ENCODE data around the gene LYZL4.

The LYZL4 gene

DNA sequence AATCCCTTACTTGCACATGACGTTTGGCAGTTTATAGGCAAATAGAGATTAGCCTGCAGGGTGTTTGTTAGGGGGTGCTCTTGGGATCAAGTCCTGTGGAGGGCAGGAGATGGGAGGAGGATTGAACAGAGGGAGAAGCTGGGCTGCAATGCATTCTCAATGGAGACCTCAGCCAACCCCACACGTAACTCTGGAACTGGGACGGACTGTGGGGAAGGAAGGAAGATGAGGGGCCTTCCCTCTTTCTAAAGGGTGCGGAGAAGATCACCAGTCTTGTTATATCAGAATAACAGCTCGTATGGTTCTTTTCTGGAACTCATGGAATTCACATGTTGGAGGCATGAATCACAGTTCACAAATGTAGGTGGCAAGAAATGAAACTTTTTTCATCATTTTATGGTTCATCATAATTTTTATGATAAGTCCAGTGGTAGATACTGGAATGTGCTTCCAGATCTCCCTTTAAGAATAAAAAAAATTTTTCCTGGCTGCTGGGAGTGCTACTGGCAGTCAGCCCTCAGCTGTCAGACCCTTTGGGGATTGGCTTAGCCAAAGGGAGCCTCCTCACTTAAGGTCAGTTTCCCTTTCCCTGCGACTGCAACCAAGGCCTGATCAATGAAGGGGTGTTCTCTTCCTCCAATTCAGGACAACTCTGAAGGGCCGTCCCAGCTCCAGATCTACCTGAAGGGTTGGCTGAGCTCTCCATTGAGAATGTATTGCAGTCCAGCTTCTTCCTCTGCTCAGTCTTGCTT lies 20.5 kb upstream of the LYZL4 start:
- DNase-seq (ENCODE audit: low read depth) = no peak
- TF ChIP-seq, protein P1, sequence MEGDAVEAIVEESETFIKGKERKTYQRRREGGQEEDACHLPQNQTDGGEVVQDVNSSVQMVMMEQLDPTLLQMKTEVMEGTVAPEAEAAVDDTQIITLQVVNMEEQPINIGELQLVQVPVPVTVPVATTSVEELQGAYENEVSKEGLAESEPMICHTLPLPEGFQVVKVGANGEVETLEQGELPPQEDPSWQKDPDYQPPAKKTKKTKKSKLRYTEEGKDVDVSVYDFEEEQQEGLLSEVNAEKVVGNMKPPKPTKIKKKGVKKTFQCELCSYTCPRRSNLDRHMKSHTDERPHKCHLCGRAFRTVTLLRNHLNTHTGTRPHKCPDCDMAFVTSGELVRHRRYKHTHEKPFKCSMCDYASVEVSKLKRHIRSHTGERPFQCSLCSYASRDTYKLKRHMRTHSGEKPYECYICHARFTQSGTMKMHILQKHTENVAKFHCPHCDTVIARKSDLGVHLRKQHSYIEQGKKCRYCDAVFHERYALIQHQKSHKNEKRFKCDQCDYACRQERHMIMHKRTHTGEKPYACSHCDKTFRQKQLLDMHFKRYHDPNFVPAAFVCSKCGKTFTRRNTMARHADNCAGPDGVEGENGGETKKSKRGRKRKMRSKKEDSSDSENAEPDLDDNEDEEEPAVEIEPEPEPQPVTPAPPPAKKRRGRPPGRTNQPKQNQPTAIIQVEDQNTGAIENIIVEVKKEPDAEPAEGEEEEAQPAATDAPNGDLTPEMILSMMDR (IDR thresholded peaks at IDR 0.05; ENCODE audit: insufficient read depth, low read depth, low read length, missing control alignments) = no peak
- no peak overlapping the region for H3K4me3 ChIP-seq (ENCODE audit: low read length)

DNA sequence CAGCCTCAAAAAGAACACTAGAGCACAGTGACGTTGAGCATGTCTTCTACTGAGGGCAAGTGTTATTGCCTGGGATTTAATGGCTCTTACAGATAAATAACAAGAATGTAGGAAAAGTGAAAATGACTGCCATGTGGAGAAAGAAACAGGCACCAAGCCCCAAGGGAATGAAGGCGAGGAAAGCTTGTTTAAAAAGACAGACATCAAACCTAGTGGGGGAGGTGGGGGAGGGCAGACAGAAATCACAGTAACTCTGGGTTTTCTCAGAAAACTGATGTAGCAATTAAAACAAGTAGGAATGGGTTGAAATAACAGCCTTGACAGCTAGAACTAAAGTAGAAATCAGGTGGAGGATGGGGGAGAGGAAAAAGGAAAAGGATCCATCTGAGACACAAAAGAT lies 18.4 kb upstream of the LYZL4 start:
- no peak overlapping the region for H3K4me3 ChIP-seq (ENCODE audit: low read length)
- TF ChIP-seq, protein P1 (IDR thresholded peaks at IDR 0.05; ENCODE audit: insufficient read depth, low read depth, low read length, missing control alignments) = no peak
- DNase-seq (ENCODE audit: low read depth) = no peak

DNA sequence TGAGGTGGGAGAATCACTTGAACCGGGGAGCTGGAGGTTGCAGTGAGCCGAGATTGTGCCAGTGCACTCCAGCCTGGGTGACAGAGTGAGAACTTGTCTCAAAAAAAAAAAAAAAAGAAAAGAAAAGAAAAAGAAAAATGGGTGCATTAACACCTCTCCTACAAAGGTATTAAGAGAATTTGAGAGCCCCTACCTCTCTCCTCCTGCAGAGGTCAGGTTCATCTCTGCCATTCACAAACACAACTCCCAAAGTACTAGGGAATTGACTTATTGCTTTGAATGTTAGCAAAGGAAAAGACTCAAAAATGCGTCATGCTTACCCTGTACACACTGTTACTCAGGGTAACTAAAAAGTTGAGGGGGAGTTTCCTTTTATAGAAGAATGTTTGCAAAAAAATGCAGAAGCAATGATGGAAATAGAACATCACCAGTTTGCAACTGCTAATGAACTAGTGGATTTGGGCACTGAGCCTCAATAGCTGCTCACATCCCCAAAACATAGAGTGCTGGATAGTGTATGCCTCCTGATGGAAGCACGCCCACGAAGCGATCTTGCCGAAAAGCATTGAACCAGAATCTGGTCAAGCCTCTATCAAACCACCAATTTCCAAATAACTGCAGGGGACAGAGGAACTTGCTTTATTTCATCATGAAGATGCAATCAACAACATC lies 15.5 kb upstream of the LYZL4 start:
- TF ChIP-seq, protein P1 (IDR thresholded peaks at IDR 0.05; ENCODE audit: insufficient read depth, low read depth, low read length, missing control alignments) = no peak
- no peak overlapping the region for H3K4me3 ChIP-seq (ENCODE audit: low read length)
- no peak for DNase-seq (ENCODE audit: low read depth)

DNA sequence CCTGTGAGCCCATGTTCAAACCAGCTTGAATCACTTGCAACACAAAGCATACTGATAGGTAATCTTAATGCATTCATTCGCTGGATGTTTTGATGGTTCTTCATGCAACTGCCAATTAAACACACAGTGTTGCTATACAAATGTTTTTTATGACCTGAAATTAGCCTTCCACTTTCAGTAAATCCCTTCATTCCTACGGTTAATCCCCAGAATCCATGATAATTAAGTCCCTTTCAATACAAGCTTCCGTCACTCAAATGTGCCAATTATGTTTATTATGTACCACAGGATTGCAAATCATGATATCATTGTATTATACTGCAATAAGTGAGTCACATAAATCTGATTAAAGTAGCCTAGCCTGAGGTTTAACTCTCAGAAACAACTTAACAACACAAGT lies 14.5 kb upstream of the LYZL4 start:
- TF ChIP-seq, protein P1 (IDR thresholded peaks at IDR 0.05; ENCODE audit: insufficient read depth, low read depth, low read length, missing control alignments) = no peak
- no peak for DNase-seq (ENCODE audit: low read depth)
- H3K4me3 ChIP-seq (ENCODE audit: low read length) = no peak overlapping the region

DNA sequence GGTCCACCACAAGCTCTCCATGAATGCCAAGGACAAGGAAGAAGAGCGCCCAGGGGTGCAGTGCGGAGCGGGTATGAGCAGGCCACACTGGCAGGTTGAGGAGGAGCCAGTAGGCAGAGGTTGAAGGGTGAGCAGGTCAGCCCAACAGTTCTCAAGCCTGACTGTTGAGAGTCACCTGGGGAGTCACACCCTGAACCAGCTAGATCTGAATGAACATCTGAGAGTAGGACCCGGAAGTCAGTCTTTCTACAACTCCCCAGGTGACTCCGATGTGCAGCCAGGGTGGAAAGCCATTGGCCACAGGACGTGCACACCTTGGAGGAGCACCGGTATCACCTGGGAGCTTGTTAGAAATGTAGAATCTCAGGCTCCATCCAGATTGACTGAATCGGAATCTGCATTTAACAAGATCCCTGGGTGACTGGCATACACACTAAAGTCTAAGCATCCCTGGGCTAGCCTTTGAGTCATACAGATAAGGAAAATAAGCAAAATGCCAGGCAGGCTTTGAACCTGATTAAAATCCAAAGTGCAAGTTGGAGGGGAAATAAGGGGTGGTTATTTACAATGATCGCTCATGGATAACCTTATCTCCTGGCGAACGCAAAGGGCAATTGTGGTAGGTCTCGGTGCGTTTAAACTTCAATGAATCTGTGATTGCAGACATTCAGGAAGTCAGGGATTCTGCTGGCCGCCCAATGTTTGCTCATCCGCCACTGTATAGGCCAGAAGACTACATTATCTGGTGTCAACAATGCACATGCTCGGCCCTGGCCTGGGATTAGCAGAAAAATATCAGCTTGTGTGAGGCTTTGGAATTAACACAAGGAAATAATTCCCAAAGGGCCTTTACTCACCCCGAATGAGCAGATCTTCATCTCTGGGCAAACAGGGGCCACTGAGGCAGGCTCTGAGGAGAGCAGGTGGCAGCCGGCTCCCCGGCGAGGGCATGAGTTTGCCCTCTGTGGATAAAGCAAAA lies 11.7 kb upstream of the LYZL4 start:
- no peak for DNase-seq (ENCODE audit: low read depth)
- TF ChIP-seq, protein P1 (IDR thresholded peaks at IDR 0.05; ENCODE audit: insufficient read depth, low read depth, low read length, missing control alignments) = no peak
- no peak overlapping the region for H3K4me3 ChIP-seq (ENCODE audit: low read length)

DNA sequence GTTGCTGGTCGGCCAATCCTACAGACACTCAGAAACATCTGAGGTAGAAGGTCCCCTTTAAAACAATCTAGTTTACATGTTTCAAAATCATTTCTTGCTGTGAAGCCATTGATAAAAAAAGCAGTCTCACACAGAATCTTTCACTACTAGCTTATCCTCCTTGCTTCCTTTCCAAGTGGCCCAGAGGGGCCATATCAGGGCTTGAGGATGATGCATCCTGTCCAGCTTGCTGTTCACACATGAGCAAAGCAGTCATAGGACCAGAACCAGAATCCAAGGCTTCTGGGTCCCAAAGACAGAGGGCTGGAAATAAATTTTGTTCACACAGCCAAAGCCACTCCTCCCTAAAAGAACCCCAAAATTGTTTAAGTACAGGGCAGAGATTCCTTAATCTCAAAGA lies 9.2 kb upstream of the LYZL4 start:
- TF ChIP-seq, protein P1 (IDR thresholded peaks at IDR 0.05; ENCODE audit: insufficient read depth, low read depth, low read length, missing control alignments) = no peak
- no peak overlapping the region for H3K4me3 ChIP-seq (ENCODE audit: low read length)
- DNase-seq (ENCODE audit: low read depth) = no peak

All from epithelial cell of esophagus (primary cell).